GM19025 (cell line): ENCODE results near the gene GALNS.
"Not testable (repeated sequence)": the region's sequence is repeated elsewhere in the genome, so short reads cannot be mapped to it uniquely, and the experiment has no call there.

ENCODE experiments used
- ATAC-seq: cut with Tn5 transposase; IDR thresholded peaks from one replicate; pipeline ENCODE4 v1.9.1; 2021; ENCODE audit warnings: mild to moderate bottlenecking, low read depth, moderate library complexity; ENCODE audit not compliant: unreplicated experiment

The GALNS gene

DNA sequence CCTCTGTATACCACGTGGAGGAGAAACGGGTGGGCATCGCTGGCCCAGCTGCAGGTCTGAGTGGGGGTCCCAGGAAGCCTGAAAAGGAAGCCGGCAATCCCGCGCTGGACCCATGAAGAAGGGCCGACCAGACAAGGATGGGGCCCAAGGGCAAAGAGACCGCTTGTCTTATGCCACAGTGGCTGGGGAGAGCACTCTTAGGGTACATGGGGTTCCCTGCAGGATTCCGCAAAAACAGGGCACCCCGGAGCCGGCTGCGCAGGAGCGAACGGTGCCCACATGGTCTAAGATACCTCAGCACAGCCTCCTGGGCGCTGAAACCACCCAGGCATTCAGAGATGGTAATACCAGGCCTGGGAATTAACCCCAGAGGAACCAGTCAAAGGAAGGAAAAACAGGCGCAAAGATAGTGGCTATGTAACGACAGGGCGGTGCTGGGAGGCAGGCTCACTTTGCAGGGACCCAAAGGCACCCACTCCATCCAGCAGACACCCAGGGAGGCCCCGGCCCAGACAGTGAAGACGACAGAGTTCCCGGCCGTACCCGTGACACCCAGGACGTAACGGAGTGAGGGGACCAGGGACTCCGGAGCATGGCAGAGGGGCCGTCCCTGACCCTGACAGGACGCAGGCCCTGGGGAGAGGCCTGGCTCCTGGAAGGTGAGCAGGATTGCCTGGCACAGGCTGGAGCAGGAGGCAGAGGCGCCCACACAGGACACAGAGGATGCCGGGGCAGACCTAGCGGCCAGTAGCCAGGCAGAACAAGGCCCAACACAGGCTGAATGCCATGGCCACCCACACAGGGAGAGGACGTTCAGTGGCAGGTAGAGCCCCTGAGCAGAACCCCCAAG, 82.0 kb downstream of the GALNS start:
- no peak for ATAC-seq

DNA sequence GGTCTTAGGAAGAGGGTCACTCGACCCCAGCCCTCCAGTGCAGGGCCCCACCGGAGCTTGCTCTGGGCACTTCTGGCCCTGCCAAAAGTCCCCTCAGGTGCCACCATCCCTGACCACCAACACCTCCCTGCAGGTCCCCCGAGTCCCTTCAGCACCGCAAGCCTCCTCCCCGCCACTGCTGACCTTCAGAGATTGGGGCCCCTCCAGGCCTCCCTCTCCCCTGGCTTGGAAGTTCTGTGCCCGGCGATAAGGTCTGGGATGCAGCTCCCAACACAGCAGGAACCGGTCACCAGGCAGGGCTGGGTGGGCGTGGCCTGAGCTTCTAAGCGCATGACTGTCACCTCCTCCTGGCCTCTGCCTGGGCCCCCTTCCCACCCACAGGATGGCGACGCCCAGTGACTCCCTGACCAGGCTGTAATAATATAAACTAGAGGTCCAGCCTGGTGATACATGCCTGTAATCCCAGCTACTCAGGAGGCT, 82.9 kb downstream of the GALNS start:
- ATAC-seq = no peak

DNA sequence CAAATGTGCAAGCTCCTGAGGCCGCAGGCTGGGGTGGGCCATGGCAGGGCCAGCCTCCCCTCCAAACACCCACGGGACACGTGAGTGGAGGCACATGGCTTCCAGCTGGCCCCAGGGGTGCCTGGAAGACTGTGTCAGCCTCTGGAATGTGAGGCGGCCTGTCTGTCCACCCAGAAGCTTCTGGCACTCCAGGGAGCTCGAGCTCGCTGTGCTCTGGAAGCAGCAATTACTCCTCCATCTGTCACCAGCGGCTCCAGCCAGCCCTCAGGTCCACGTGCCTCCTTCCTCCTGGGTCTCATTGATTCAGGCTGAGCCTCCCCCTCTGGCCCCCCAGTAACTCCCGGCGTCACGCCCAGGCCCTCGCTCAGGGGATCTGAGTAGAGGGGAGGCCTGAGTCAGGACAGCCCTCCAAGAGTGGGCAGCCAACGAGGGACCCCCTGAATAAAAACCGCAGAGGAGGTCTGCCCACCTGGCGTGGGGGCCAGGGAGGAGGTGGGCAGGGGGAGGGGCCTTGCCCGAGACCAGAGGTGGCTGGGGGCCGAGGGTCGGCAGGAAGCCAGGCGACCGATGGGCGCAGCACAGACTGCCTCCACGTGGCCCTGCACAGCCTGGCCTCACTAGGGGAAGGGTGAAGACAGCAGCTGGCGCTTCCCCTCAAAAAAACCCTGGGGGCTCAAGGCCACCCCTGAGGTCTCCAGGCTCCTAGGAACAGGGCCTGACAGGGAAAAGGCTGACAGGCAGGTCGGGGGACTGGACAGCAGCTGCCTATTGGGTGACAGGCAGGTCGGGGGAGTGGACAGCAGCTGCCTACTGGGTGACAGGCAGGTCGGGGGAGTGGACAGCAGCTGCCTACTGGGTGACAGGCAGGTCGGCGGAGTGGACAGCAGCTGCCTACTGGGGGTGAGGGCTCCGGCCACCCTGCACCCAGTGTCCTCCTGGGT, 83.6 kb downstream of the GALNS start:
- no peak for ATAC-seq

DNA sequence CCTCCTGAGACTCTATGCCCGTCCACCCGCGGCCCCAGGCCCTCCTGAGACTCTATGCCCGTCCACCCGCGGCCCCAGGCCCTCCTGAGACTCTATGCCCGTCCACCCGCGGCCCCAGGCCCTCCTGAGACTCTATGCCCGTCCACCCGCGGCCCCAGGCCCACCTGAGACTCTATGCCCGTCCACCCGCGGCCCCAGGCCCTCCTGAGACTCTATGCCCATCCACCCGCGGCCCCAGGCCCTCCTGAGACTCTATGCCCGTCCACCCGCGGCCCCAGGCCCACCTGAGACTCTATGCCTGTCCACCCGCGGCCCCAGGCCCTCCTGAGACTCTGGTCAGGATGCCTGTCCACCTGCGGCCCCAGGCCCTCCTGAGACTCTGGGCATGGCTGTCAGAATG, 85.0 kb downstream of the GALNS start:
- not testable (repeated sequence) for ATAC-seq

DNA sequence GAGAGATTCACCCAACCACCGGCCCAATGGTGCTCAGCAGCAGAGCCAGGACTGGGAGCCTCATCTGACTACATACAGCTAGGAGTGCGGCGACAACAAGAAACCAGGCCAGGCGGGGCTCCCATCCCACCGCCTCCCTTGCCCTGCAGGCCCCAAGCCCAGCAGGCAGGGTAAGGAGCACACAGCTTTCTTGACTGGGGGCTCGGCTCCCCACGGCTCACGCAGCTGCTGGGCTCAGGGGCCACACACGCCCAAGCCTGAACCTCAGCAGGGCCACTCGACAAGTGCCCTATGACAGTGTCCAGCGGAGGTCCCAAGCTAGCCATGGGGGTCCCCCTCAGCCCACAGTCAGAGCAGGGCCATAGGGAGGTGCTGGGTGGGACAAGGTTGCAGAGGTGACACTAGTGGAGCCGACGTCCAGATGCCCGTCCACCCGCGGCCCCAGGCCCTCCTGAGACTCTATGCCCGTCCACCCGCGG, 85.4 kb downstream of the GALNS start:
- ATAC-seq = no peak

DNA sequence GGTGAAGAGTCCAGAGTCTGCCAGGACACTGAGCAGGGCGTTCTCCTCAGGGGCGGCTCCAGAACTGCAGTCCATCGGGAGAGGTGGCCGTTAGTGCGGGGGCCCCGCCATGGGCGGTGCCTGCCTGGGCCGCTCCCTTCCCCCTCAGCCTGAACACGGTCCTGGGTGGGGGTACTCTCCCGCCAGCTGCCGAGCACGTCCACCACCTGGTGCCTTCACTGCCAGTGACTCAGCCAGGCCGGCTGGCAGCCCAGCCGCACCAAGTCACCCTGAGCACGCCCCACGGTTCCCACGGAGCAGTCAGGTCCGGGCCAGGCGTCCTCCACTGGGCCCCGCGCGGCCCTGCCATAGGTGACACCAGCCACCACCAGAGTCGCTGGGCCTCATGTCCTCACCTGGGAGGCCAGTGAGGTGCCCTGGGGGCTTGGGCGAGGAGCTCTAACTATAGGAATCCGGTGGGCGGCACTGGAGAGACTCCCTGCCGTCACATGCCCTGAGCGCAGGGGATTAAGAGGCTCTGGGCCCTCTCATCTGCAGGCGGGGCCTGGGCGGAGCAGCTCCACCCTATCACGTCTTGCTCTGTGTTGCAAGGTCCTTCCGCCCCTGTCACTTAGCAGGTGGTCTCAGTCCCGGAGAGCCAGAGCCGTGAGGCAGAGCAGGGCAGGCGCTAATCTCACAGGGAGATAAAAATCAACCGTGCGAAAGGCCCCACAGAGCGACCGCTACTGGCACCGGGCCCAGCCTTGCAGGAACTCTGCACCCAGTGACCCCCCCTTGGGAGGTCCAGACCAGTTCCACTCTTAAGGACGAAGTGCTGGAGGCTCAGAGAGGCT, 86.1 kb downstream of the GALNS start:
- no peak for ATAC-seq

DNA sequence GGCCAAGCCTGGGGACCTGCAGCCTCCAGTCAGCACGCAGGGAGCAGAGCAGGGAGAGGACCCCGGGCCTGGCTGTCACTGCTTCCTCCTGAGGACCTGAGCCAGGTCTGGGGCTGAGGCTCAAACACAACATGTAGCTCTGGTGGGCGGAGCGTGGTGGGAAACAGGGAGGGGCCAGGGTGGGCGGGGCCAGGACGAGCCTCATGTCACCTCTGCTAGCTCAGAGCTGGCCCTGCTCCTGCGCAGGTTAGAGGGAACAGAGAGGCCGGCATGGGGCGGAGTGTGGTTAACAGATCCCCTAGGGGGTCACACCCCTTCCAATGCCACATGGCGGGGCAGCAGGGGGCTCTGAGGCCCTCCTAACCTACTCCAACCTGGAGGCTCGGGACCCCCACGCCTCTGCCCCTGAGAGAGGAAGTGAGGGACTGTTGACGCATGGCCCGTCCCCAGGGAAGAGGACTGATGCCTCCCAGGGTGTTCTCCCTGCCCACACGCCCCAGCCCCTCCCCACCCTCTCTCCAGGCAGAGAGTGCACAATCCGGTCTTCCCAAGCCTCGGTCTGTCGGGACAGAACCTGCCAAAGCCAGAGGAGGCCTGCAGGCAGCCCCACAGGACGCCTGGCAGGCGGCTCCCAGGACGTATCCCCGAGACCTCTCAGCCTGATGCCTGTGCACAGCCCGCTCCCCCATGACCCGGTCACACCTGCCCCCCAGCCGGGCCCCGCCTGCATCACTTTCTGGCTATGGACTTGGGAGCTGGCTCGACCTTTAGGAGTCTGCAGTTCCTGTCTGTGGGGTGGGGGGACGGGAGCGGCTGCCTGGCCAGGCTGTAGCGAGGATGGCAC, 86.9 kb downstream of the GALNS start:
- no peak for ATAC-seq

DNA sequence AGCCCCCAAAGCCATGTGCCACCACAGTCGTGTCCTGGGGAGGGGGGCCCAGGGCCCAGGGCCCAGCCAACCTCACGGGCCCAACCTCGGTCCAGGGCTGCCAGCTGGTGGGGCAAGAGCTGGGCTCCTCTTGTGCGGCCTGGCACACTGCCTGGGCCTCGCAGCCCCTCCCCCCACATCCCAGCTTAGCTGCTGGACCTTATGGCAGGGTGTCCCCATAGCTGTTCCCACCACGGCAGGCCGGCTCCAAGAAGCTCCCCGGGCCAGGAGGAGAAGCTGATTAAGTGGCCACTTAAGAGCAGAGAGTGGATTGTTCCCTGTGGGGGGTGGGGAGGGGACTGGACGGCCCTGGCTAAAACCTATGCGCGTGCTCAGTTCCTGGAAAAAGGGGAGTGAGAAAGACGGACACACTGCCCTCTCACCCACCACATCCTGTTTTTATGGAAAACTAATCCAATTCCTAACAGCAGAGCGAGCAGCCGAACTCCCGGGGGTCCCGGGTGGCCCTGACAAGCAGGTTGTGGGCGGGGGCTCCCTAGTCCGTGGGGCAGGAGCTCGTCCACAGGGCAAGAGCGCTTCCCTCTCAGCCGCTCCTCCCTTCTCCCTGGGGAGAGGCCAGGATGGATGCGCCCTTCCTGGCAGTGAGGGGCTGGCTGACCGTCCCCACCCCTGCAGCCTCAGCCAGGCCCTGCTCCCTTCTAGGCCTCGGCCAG, 88.5 kb downstream of the GALNS start:
- no peak for ATAC-seq

DNA sequence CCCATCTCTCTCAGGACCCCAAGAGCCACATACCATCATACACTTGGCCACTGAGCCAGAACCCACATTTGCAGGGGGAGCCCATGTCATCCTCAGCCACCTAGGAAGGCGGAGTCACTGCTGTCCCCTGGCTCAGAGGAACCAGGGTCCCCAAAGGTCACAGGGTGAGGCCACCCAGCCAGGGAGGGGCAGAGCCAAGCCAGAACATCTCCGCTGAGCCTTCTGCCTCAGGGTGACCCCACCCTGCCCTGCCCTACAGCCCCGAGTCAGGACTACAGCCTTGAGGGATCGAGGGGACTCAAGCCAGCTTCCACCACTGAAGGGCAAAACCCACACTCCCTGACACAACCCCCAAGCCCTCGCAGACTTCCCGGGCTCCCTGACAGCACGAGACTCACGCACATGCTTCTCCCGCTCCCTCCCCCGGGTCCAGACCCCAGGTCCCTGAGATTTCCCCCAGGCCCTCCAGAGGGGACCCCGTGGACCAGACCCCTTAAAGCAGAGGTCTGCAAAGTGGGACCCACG, 89.1 kb downstream of the GALNS start:
- no peak for ATAC-seq

DNA sequence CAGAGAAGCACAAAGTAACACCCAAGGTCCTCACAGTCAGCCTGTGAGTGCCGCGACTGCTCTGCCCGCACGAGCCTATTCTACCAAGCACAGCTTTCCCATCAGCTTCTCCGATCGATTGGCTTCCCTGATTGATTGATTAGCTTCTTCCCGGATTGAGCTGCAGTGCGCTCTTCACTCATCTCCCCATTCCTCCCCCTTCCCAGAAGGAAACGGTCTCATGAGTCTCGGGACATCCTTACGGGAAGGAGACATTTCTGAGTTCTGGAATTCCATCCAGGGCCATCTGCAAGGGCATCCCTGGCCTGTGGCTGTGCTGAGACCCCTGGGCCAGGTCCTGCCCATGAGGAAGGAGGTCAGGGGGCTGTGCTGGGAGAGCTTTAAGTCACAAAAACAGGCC, 89.8 kb downstream of the GALNS start:
- no peak for ATAC-seq

DNA sequence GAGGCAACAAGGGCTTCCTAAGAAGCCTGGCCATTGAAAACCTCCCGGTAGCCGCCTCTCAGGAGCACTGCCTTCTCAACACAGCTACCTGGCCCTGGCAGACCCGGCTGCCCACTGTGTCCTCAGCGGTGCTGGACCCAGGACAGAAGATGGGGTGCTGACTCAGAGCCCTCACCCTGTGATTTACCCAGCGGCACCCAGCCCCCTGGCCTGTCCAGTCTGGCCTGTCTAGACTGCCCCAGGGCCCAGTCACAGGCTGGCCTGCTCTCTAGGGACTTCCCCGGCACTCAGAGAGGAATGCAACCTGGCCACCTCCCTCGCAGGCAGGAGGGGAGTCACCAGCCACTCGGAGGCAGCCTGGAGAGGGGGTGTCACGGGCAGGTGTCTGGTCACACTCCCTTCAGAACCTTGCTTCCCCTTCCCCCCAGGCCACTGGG, 91.8 kb downstream of the GALNS start:
- no peak for ATAC-seq

DNA sequence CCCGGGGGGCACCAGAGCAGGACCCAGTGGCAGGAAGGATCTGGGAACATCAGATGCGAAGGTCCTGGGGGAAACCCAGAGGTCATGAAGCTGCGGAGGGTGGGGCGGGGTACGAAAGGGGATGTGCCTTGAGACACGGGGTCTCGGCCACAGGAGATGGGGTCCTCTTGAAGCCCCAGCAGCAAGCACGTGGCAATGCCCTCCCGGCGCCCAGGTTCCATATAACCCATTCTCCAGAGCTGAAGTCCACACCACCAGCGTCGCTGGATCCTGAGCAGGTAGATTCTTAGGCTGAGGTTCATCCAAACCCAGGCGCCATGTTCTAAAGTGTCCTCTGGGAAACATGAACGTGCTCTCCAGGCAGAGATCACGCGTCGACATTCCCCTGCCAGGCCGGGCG, 92.7 kb downstream of the GALNS start:
- ATAC-seq = no peak
